ENCODE results near the gene MUC2. TPM values are rescaled to one million over a fixed set of nuclear protein-coding genes. Genes with fewer than 3 reads are reported as not detected.

Gene MUC2
- total and polyA plus RNA-seq, 9 of the 15 experiments (the other 6 are each of a cell fraction or from before 2014, with no cell fraction given), result under 0.01 to 0.18 TPM; not detected in 7

DNA sequence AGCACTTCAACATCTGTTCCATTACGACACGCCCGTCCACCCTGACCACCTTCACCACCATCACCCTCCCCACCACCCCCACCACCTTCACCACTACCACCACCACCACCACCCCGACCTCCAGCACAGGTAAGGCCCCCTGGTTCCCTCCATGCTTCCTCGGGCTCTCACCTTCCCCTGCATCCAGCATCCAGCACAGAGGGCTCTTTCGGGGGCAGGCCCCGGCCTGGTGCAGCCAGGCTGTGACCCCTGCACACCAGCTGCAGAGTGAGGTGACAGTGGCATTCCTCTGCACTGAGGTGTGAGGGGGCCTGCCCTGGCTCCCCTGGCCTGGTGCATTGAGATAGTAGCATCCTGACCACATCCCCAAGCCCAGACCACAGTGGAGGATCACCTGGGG, 18.2 kb downstream of the MUC2 start (continued):
- TF ChIP-seq, protein P1, sequence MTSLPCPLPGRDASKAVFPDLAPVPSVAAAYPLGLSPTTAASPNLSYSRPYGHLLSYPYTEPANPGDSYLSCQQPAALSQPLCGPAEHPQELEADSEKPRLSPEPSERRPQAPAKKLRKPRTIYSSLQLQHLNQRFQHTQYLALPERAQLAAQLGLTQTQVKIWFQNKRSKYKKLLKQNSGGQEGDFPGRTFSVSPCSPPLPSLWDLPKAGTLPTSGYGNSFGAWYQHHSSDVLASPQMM (CRISPR knock-in tag; IDR thresholded peaks at IDR 0.05), result no peak
- TF ChIP-seq ELF2 (CRISPR knock-in tag; IDR thresholded peaks at IDR 0.05) (no peak), SIRT6 (IDR thresholded peaks at IDR 0.05; ENCODE audit: low read depth, low read length) (no peak), ZNF354B (CRISPR knock-in tag; IDR thresholded peaks at IDR 0.05) (no peak), HMGN3 (IDR thresholded peaks at IDR 0.05; ENCODE audit: borderline replicate concordance, extremely low read depth, insufficient read length, low read depth, low read length) (no peak)
- TF ChIP-seq, protein P2, sequence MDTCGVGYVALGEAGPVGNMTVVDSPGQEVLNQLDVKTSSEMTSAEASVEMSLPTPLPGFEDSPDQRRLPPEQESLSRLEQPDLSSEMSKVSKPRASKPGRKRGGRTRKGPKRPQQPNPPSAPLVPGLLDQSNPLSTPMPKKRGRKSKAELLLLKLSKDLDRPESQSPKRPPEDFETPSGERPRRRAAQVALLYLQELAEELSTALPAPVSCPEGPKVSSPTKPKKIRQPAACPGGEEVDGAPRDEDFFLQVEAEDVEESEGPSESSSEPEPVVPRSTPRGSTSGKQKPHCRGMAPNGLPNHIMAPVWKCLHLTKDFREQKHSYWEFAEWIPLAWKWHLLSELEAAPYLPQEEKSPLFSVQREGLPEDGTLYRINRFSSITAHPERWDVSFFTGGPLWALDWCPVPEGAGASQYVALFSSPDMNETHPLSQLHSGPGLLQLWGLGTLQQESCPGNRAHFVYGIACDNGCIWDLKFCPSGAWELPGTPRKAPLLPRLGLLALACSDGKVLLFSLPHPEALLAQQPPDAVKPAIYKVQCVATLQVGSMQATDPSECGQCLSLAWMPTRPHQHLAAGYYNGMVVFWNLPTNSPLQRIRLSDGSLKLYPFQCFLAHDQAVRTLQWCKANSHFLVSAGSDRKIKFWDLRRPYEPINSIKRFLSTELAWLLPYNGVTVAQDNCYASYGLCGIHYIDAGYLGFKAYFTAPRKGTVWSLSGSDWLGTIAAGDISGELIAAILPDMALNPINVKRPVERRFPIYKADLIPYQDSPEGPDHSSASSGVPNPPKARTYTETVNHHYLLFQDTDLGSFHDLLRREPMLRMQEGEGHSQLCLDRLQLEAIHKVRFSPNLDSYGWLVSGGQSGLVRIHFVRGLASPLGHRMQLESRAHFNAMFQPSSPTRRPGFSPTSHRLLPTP (IDR thresholded peaks at IDR 0.05; ENCODE audit: borderline replicate concordance, extremely low read depth, insufficient read length), result no peak
- TF ChIP-seq, protein P3, sequence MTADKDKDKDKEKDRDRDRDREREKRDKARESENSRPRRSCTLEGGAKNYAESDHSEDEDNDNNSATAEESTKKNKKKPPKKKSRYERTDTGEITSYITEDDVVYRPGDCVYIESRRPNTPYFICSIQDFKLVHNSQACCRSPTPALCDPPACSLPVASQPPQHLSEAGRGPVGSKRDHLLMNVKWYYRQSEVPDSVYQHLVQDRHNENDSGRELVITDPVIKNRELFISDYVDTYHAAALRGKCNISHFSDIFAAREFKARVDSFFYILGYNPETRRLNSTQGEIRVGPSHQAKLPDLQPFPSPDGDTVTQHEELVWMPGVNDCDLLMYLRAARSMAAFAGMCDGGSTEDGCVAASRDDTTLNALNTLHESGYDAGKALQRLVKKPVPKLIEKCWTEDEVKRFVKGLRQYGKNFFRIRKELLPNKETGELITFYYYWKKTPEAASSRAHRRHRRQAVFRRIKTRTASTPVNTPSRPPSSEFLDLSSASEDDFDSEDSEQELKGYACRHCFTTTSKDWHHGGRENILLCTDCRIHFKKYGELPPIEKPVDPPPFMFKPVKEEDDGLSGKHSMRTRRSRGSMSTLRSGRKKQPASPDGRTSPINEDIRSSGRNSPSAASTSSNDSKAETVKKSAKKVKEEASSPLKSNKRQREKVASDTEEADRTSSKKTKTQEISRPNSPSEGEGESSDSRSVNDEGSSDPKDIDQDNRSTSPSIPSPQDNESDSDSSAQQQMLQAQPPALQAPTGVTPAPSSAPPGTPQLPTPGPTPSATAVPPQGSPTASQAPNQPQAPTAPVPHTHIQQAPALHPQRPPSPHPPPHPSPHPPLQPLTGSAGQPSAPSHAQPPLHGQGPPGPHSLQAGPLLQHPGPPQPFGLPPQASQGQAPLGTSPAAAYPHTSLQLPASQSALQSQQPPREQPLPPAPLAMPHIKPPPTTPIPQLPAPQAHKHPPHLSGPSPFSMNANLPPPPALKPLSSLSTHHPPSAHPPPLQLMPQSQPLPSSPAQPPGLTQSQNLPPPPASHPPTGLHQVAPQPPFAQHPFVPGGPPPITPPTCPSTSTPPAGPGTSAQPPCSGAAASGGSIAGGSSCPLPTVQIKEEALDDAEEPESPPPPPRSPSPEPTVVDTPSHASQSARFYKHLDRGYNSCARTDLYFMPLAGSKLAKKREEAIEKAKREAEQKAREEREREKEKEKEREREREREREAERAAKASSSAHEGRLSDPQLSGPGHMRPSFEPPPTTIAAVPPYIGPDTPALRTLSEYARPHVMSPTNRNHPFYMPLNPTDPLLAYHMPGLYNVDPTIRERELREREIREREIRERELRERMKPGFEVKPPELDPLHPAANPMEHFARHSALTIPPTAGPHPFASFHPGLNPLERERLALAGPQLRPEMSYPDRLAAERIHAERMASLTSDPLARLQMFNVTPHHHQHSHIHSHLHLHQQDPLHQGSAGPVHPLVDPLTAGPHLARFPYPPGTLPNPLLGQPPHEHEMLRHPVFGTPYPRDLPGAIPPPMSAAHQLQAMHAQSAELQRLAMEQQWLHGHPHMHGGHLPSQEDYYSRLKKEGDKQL (CRISPR knock-in tag; IDR thresholded peaks at IDR 0.05; ENCODE audit: borderline replicate concordance), result no peak
